ENCODE data around the gene CDCA8. TPM values are rescaled to one million over a fixed set of nuclear protein-coding genes. Genes with fewer than 3 reads are reported as not detected.
"Not testable (repeated sequence)": the region's sequence is repeated elsewhere in the genome, so short reads cannot be mapped to it uniquely, and the experiment has no call there.

CDCA8 gene
- total RNA-seq, 1 donor from 2014 or later: not detected

DNA sequence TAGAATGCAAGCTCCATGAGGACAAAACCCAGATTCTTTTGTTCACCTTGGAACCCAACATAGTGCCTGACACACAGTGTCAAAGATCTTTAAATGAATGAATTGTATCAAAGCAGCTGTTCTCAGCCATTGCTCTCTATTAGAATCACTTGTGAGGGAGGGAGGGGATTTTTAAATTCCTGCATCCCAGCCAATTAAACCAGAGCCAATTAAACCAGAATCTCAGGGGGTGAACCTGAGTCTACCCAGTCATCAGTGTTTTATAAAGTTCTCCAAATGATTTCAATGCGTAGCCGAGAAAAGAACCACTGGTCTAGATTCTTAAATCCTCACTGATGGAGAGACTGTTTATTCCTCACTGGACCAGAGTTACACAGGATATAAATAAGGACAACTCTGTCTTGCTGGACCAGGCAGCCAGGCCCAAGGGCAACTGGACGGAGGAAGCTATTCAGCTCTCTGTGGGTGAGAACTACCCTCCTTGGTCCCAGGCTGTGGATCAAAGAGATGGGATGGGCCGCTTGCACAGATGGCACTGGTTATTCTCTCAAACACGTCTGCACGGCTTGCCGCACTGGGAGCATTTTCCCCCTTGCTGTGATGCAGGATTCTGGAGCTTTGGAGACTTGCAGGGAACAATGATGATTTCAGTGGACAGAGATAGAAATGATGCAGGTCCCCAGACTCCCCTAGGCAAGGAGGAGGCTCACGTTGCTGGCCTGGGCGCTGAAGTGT lies 20.0 kb upstream of the CDCA8 start:
- peak; percentile 80 for DNase-seq (ENCODE audit: low spot score)

DNA sequence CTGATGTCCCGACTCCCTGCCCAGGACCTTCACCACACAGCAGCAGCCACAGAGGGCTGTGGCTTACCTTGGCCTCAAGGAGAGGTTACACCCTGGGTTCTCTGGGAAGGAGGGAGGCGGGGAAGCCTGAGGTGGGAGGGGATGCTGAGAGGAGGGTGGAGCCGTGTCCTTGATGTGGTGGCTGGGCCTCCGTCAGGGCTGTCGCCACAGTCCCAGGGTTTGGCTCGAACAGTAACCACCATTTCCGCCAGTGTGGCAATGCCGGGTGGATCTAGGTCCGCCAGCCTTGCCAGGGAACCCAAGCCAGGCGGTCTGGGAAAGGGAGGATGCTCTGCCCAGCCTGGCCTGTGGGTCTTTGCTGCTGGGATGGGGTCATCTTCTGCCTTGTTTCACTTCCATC lies 18.4 kb upstream of the CDCA8 start:
- DNase-seq (ENCODE audit: low spot score): no peak

DNA sequence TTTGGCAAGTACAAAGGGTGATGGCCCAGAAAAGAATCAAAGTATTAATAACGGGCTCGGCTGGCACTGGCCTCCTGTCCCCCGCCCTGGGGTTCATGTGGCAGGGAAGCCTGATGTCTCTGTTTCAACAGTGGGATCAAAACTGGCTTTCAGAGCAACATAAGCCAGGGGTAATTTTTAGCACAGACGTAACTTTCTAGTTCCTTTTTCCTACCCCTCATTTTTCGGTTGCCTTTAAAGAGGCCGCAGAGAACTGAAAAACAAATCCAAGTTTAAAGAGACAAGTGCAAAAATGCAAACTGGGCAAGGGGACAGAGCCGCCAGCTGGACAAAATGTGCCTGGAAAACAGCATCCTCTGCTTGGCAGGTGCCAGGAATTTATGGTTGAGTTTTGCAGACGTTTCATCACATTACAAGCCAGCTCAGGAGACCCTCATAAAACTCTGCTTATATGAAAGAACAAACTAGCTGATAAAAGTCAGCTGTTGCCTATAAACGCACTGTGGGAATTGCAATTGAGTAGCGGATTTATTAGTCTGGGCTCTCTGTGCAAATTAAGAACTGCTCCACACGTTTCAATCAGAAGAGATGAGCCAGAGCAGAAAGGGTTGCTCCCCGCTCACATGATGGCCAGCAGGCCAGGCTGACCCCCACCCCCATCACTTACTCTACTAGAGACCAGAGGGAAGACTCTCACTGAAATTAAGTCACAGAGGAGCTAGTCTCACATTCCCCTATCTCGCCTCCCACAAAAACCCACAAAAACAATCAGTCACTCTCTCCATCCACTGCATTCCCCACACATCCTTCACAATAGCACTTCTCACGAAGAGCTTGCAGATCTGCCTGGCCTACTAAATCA lies 15.8 kb upstream of the CDCA8 start:
- peak; percentile 79 for DNase-seq (ENCODE audit: low spot score)

DNA sequence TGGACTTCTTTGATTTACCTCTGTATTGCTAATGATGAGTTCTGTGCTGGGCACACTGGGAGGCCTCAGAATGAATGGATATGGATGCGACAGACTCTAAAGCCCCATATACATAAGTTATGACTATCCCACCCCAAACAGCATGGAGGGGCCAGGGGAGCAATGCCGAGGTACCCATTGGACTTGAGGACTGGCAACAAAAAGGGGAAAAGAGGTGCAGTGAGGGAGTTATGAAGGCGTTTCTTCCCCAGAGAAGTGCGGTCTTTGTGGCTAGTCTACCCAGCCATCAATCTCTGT lies 15.2 kb upstream of the CDCA8 start:
- DNase-seq (ENCODE audit: low spot score): no peak

DNA sequence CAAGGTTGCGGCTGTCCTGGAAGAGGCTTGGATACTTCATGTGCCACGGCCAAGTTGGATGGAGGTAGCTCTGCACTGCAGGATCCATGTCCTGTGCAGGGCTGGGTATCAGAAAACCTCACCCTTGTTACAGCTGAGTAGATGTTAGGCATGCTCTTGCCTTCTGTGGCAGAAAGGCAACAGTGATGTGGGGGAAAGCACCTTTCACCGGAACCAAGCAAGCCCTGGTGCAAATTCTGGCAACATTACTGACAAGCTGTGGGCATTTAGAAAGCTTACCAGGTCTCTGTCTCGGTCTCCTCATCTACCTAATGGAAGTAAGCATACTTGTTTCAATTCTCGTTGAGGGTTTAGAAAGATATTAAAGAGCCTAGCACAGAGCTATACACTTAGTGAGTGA lies 14.5 kb upstream of the CDCA8 start:
- DNase-seq (ENCODE audit: low spot score): no peak

DNA sequence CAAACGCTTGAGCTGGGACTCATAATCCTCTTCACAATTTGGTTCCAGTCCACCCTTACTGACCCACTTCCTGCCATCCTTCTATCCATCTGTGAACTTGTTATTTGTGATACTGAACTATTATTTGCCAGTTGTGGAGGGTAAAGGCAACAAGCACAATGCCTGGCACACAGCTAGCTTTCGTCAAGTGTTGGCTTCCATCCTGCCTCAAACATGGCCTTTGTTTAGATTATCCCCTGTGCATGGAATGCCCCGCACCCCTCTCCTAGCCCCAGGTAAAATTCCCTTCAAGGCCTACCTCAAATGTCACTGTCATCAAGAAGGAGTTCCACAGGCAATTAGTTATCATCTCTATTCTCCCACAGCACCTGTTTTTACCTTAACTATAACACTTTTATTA lies 11.4 kb upstream of the CDCA8 start:
- DNase-seq (ENCODE audit: low spot score): no peak

DNA sequence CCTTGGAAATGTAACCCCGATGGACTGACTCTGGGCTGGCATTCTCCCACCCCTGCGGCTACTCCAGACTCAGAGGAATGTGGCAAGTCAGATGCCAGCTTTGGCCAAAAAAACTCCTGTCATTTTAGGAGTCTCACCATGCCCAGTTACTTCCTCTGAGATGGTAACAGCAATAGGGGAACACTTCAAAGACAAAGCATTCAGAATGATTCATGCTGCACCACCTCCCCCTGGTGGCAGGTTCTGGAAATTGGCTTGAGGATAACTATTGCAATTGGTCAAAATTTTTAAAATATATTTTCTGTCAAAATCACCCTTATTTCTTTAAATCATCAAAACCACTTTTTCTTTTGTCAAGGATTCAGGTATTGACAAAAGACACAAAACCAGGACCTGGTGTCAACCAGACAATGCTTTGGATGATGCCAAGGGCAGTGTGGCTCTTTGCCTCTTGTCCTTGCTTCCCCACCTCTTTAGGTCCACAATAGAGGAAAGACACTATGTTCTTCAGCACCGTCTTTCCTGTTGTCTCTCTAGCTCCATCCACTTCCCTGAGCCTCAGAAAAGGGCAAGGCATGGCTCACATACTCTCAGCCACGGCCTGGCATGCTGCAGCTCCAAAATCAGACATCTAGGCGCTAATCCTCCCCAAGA lies 9.9 kb upstream of the CDCA8 start:
- peak; percentile 71 for DNase-seq (ENCODE audit: low spot score)

DNA sequence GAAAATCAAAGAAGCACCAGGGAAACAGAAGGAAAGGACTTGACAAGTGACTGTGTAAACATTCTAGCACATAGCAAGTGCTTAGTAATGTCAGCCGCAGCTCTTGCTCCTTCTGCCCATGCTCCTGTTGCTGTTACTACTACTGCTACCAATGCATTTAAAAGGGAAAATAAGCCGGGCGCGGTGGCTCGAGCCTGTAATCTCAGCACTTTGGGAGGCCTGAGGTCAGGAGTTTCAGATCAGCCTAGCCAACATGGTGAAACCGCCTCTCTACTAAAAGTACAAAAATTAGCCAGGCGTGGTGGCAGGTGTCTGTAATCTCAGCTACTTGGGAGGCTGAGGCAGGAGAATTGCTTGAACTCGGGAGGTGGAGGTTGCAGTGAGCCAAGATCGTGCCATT lies 8.1 kb upstream of the CDCA8 start:
- DNase-seq (ENCODE audit: low spot score): not testable (repeated sequence)

DNA sequence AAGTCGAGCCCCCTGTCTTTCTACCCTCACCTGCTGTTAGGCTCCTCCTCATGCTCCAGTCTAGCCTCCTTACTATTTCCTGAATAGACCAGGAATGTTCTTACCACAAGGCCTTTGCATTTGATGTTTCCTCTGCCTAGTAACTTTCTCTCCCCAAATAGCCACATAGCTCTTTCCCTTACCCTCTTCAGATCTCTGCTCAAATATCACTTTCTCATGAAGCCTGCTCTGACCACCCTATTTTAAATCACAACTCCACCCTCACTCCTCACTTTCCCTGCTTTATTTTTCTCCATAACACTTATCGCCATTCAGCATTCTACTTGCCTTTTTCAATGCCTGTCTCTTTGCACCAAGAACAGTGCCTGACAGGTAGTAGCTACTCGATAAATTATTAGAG lies 6.6 kb upstream of the CDCA8 start:
- DNase-seq (ENCODE audit: low spot score): no peak

DNA sequence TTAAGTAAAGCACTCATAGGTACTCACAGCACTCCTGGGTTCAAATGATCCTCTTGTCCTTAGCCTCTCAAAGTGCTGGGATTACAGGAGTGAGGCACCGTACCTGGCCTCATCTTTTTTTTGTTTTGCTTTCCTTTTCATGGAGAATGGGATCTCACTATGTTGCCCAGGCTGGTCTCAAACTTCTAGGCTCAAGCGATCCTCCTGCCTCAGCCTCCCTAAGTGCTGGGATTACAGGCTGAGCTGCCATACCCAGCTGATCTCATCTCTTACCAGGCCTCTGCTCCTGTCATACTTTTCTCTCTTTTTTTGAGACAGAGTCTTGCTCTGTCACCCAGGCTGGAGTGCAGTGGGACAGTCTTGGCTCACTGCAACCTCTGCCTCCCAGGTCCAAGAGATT lies 4.6 kb upstream of the CDCA8 start:
- not testable (repeated sequence) for DNase-seq (ENCODE audit: low spot score)

DNA sequence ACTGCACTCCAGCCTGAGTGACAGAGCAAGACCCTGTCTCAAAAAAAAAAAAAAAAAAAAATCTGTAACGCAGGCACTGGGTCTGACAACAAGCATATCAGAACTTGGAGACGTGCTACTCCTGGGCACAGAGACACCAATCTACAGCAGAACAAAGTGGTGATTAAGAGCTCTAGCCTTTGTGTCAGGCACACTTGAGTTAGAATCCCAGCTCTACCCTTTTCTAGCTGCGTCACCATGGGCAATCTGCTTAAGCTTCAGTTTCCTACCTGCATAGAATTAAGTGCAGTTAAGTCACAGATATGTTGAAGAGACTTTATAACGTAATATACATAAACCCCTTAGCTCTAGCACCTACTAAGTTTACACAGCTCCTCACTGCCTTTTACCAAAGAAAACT lies 3.4 kb upstream of the CDCA8 start:
- no peak for DNase-seq (ENCODE audit: low spot score)

DNA sequence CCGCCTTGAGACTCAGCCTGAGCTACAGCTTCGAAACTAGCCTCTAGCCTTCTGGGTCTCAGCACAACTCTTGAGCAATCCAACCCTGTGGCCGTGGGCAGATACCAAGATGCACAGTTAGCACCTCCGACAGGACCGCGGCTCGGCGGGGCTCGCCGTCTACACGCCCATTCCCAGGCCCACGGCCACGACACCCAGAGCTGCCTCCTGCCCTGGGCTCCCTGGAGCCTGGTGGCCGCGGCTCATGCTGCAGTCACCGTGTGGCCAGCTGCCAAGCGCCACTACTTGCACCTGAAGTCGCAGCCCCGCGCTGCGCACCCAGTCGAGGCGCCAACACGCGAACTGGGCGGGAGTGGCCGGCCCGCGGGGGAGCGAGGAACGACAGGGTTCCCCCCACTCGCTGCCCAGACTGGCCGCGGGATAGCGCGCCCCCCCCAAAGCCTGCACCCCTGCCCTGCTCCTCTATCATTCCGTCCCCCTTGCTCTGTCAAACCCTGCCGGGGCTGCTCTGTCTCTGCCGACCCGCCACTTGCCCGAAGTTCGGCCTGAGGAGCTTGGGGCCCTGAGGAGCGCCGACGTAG lies 729 bp upstream of the CDCA8 start:
- DNase-seq (ENCODE audit: low spot score): peak; percentile 29

DNA sequence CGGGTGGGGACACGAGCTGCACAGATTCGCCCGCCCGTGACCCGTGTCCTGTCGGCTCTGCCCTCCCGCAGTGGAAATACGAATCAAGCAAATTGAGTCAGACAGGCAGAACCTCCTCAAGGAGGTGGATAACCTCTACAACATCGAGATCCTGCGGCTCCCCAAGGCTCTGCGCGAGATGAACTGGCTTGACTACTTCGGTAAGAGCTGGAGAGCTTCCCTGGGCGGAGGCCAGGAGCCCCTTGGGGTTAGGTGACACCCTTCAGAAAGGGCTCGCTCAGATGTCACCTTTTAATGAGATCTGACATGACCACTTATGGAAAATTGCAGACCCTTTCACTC lies 489 bp downstream of the CDCA8 start:
- no peak for DNase-seq (ENCODE audit: low spot score)

DNA sequence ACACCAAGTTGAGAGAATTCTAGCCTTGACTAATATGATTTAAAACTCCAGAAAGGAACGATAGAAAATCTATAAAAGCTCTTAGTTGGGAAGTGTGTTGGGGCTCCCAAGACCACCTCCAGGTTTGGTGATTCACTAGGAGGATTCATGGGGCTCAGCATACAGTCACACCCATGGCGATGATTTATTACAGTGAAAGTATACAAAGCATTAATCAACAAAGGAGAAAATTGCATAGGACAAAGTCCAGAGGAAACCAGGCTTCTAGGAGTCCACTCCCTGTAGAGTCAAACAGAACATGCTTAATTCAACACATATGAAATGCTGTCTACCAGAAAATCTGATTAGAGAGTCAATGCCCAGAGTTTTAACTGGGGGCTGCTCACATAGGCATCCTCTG lies 4.8 kb downstream of the CDCA8 start:
- no peak for DNase-seq (ENCODE audit: low spot score)

DNA sequence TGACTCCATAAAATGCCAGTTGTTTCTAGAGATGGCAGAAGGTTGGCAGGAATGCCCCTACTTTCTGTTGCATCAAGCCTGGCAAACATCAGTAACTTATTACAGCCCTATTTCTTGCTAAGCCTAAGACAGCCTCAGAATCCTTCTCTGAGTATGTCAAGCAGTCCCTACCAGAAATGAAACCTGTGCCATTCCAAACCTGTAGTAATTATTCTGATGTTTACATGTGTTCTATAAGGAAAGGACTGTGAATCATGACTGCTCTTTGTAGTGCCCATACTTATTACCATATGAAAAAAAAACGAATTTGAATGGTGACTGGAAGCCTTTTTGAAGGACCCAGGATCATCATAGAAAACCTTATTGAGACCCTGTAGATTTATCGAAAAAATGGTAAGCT lies 5.4 kb downstream of the CDCA8 start:
- no peak for DNase-seq (ENCODE audit: low spot score)

DNA sequence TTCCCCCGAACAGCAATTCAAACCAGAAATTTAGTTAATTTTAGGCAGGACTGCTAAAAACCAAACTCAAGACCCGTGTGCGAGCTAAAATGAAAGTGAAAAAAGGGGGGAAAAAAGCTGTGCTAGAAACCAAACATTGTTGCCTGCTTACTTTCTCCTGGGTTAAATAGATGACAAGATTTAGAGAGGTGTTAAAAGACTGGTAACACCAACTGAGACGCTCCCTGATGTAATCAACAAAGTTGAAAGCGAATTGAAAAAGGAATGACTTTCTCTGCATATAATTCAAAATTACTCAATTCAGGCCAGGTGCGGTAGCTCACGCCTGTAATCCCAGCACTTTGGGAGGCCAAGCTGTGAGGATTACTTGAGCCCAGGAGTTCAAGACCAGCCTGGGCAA lies 6.8 kb downstream of the CDCA8 start:
- DNase-seq (ENCODE audit: low spot score): no peak

DNA sequence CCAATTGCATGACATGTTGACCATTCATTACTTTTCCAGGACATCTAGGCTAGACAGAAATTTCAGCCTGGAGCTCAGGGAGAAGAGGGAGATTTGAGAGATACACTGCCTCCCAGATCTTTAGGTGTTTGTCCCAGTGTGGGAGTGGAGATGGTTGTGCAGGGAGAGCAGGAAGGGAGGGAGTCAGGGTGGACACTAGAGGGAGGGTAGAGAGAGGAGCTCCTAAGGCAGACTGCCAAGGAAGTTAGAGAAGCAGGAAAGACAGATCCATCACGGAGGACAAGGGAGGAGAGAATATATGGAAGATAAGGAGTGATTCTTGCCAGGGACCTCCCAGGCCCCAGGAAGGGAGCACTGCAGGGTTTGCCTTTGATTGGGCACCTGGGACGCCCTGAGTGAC lies 8.7 kb downstream of the CDCA8 start:
- DNase-seq (ENCODE audit: low spot score): peak; percentile 13

DNA sequence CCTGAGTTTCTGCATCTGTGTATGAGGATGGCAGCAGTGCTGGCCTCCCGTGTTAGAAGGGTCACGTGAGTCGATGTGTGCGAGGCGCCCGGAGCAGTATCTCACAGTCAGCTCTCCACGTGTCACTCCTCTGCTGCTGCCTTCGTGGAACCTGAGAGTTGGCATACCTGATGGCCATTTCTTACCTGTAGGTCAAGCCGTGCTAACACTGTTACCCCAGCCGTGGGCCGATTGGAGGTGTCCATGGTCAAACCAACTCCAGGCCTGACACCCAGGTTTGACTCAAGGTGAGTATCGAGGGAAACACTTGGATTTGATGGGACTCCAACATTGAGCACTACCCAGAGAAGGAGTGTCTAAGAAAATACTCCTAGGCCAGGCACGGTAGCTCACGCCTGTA lies 10.7 kb downstream of the CDCA8 start:
- no peak for DNase-seq (ENCODE audit: low spot score)

DNA sequence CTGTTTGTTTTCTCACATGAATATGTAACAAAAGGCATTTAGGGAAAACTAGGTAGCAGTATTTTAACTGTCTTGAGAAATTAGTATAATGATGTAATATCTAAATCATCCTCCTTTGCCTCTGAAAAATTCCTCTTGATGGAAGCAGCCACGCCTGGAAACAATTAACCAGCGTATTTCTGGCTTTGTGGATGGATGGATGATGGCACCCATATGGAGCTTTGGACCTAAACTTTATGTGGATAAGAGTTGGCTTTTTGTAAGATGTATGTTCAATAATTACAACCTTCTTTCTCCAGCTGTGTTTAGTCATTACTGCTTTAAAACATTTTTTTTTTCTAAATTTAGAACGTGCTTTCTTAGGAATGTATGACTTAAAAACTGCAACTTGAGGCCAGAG lies 12.7 kb downstream of the CDCA8 start:
- DNase-seq (ENCODE audit: low spot score): peak; percentile 47

DNA sequence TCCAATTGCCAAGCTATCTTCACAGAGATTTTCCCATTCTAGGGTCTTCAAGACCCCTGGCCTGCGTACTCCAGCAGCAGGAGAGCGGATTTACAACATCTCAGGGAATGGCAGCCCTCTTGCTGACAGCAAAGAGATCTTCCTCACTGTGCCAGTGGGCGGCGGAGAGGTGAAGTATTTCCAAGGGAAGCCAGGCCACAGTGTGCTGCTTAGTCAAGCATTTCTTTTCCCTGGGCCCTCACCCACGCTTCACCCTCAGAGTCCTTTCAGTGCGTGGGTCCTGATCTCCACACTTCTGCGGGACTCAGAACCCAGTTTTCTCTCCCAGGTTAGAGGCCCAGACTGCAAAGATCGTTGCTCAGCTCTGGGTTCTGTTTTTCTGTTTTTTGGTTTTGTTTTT lies 13.1 kb downstream of the CDCA8 start:
- DNase-seq (ENCODE audit: low spot score): peak; percentile 14

DNA sequence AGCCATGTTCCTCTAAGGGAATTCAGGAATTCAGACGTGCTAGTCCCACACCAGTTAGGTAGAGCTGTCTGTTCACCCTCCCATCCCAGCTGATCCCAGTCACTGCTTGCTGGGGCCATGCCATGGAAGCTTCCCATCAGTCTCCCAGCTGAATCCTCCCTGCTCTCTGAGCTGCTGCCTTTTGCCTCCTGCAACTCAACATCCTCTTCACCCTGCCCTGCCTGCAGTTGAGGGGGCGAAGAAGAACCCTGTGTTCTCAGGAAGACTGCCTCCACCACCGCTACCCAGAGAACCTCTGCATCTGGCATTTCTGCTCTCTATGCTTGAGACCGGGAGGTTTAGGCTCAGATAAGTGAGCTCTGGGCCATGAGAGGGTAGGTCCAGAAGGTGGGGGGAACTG lies 16.2 kb downstream of the CDCA8 start:
- no peak for DNase-seq (ENCODE audit: low spot score)

DNA sequence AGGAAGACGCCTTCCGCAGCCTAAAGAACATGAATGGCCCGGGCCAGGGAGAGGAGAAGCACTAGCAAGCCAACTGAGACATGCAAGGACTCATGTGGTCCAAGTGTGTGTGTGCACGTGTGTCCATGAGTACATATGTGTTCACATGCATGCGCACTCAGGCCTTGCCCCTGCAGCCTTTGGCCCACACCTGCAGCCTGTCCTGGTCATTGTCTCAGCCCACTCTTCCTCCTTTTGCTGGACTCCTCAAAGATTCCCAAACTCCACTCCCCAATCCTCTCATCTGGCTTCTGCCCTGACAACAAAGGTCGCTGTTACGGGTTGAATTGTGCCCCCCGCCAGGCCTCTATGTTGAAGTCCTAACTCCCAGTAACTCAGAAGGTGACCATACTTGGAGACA lies 21.9 kb downstream of the CDCA8 start:
- DNase-seq (ENCODE audit: low spot score): no peak

DNA sequence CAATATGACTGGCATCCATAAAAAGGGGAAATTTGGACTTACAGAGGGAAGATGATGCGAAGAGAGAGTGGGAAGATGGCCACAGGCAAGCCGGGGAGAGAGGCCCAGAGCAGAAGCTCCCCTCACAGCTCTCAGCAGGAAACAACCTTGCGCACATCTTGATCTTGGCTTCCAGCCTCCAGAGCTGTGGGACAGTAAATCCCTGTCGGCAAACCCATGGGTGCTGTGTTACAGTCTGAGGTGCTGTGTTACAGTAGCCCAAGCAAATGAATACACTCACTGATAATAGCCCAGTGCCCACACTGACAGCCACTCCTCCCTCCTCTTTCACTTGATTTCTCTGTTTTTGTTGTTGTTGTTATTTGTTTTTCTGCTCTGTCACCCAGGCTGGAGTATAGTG lies 22.4 kb downstream of the CDCA8 start:
- no peak for DNase-seq (ENCODE audit: low spot score)

Data from umbilical cord (tissue), 2 donors.